Measurements from ENCODE around the gene SFTPD.

SFTPD gene

DNA sequence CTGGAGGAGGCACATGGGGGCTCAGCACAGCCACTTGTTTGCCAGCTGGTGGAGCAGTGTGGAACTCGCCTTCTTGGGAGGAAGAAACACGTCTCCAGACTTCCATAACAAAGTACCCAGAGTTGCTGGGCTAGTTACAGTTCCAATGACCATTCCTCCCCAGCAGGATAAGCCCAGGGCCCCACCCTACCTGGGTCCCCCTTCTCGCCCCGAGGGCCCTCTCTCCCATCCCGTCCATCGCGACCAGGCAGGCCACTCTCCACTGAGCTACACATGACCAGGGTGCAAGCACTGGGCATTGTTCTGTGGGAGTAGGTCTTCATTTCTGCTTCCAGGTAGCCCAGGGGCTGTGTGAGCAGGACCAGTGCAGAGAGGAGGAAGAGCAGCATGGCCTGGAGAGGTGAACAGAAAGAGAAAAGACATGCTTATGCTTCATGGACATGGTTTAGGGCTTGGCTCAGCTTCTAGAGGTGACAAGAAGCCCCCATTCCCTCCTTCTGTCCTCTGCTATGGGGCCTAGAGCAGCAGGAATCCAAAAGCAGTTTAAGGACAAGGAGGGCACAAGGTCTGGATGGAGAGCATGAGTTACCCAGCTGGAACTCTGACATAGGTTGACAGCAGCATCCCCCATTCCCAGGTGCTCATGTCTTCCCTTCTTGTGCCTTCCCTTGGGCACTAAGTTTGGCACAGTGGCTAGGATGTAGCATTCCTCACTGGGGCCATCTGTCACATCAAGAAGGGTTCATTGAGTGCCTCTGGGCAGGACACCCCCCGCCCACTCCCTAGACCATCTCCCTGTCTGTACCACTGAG lies 2.4 kb downstream of the SFTPD start:
- no peak overlapping the region for H3K4me3 ChIP-seq (ENCODE audit: low read depth, low read length)

- no peak overlapping the region for H3K4me3 ChIP-seq (ENCODE audit: low read depth, low read length)
Observed at GRCh38 chr10:79944428-79945395, 4.2 kb downstream of the SFTPD start.

DNA sequence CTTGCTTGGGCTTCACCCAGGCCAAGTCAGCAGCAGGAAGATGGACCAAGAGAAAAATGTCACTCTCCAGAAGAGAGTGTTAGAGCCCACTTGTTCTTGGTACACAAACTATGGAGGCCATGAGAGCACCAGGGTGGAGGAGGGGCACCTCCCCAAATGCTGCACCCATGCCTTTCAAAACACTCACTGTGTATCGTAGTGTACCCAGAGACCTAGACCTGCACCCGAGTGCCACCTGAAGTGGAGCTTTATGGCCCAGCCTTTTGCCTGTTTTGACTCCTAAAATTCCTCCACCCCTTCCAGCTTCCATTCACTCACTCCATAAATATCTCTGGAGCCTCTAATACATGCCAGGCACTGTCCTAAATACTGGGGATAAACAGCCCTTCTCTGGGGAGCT lies 5.0 kb downstream of the SFTPD start:
- H3K4me3 ChIP-seq (ENCODE audit: low read depth, low read length): no peak overlapping the region

DNA sequence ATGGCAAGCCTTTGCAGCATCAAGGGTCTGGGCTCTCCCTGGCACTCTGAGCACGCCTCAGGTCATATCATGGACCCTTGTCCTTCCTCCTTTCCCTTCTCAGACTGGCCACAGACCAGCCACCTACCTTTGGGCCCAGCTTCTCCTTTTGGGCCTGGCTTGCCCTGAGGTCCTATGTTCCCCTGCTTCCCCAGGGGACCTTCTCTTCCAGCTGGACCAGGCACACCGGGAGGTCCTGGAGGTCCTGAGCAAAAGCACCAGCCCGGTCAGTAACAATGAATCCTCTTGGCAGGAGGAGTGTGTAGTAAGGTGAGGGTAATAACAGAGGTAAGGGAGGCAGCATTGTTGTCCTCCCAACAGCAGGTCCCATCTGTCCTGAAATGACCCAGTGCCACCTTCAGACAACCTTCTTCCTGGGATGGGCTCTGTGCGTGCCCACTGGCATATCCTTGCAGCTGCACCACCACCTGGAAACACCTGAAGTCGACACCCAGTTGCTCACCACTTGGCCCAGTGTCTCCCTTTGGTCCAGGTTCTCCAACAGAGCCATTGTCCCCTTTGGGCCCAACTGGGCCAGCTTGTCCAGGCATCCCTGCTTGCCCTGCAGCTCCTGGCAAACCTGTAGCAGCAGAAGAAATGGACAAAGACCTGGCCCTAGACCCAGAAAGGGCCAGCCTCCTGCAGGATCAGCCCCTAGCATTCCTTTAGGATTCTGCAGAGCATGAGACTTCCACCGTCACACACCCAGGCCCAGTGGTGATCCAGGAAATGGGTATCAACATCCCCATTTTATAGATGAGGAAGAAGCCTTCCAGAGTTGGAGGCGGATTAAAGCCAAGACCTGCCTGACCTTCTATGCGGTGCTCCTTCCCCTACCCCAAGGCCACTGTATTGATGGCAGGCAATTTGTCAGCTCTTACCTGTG lies 6.4 kb downstream of the SFTPD start:
- no peak overlapping the region for H3K4me3 ChIP-seq (ENCODE audit: low read depth, low read length)

- no peak overlapping the region for H3K4me3 ChIP-seq (ENCODE audit: low read depth, low read length)
Observed at GRCh38 chr10:79941585-79942210, 7.2 kb downstream of the SFTPD start.

- no peak overlapping the region for H3K4me3 ChIP-seq (ENCODE audit: low read depth, low read length)
Observed at GRCh38 chr10:79941146-79941545, 7.8 kb downstream of the SFTPD start.

- no peak overlapping the region for H3K4me3 ChIP-seq (ENCODE audit: low read depth, low read length)
Observed at GRCh38 chr10:79940431-79940830, 8.5 kb downstream of the SFTPD start.

DNA sequence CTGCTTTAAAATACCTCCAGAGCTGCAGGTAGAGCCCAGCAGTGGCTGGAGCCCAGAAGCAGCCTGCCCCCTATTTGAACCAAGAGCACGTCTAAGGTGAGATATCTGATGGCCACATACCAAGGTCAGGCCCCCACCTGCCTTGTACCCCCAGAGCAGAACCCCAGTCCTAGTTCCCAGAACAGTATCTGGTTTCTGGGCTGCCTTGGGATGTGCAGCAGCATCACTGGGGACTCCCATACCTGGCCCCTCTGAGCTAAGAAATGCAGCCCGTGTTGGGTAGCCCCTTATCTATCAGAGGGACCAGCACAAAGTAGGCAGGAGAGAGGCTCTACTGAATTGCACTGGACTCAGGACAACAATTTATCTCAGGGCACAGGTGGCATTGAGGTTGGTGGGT lies 8.9 kb downstream of the SFTPD start:
- H3K4me3 ChIP-seq (ENCODE audit: low read depth, low read length): no peak overlapping the region

- no peak overlapping the region for H3K4me3 ChIP-seq (ENCODE audit: low read depth, low read length)
Observed at GRCh38 chr10:79938728-79939406, 10.0 kb downstream of the SFTPD start.

DNA sequence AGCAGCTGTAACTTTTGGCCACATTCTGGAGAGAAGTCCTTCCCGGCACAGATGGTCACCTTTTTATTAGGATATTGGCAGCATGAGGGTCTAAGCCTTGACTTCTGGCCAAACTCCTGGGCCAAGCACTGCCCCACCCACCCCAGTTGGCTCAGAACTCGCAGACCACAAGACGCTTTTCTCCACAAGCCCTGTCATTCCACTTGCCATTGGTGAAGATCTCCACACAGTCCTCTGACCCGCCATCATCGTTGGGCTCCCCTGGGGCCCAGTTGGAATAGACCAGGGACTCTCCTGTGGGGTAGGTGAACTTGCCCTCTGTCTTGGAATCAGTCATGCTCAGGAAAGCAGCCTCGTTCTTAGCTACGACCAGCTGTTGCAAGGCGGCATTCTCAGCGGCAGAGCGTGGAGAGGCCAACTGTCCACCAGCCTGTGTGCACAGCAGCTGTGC lies 11.2 kb downstream of the SFTPD start:
- no peak overlapping the region for H3K4me3 ChIP-seq (ENCODE audit: low read depth, low read length)

DNA sequence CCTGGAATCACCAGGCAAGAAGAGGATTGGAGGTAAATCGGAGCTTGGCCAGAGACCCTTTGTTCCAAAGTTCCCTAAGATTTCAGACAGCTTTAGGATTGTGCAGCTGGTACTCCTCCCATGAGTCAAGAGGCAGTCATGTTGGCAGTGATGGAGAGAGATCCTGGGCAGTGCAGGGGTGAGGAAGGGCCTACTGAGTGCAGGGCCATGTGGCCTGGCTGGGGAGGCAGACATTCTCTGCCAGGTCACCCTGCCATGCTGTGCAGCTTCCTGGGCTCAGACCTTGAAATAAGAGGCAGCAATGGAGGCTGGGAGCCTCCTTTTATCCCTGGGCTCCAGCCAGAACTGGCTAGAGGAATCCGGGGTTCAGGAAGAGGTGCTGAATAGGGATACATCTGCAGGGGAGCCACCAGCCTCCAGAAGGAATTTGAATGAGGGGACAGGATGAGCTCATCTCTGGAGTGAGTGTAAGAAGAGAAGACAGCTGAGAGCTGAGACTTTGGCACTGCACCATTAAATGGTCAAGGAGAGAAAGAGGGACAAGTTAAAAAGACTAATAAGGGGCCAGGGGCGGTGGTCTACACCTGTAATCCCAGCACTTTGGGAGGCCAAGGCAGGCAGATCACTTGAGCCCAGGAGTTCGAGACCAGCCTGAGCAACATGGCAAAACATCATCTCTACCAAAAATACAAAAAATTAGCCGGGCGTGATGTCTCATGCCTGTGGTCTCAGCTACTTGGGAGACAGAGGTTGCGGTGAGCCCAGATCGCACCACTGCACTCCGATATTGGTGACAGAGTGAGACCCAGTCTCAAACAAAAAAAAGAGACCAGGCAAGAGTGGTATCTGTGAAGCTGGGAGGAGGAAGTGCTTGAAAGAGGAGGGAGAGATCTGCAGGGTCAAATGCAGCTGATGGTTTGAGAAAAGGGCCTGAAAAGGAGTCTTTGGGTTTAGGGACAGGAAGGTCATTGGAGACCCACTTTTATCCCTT lies 12.0 kb downstream of the SFTPD start:
- H3K4me3 ChIP-seq (ENCODE audit: low read depth, low read length): no peak overlapping the region

DNA sequence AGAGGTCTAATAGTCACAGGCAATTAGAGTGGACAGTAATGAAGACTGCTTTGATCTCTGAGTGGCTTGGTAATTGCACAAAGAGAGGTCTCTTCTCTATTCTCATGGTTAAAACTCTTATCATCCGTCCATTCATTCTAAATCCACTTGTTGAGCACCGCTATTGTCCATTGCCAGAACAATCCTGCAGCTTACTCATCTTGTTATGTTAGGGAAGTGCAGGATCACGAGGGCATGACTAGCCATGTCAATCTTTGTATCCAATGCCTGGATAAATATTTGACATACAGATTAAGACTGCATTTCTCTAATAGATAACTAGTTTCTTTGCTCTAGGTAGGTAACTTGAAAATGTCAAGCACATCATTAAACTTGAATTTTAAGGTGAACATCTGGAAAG lies 14.9 kb downstream of the SFTPD start:
- H3K4me3 ChIP-seq (ENCODE audit: low read depth, low read length): no peak overlapping the region

DNA sequence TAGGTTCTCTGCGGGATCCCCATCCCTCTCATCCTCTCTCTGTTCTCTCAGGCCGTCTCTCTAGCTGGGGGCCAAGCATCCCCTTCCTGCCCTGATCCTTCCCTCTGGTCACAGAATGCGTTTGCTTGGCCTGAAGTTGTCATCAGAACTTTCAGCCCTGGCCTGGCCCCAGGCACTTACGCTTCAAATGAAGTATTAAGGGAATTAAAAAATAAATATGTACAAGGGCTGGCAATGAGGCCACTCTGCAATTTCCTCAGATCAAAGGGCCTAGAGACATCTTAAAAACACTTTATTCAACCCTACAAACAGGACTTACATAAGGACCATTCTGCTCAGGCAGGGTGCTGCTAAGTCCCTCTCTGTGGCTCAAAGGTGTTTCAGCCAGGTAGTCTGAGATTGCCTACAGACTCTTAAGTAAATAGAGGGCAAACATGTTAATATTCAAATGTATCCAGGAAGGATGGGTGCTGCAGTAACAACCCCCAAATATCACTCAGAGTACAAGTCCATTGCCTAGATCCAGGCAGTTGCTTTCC lies 16.0 kb downstream of the SFTPD start:
- no peak overlapping the region for H3K4me3 ChIP-seq (ENCODE audit: low read depth, low read length)

- no peak overlapping the region for H3K4me3 ChIP-seq (ENCODE audit: low read depth, low read length)
Observed at GRCh38 chr10:79932307-79932706, 16.6 kb downstream of the SFTPD start.

- H3K4me3 ChIP-seq (ENCODE audit: low read depth, low read length): no peak overlapping the region
Observed at GRCh38 chr10:79930751-79931150, 18.2 kb downstream of the SFTPD start.

- no peak overlapping the region for H3K4me3 ChIP-seq (ENCODE audit: low read depth, low read length)
Observed at GRCh38 chr10:79930267-79930666, 18.6 kb downstream of the SFTPD start.

GRCh38 chr10:79929409-79929904 lies 19.4 kb downstream of the SFTPD start:
- no peak overlapping the region for H3K4me3 ChIP-seq (ENCODE audit: low read depth, low read length)

- H3K4me3 ChIP-seq (ENCODE audit: low read depth, low read length): no peak overlapping the region
Observed at GRCh38 chr10:79928028-79928583, 20.8 kb downstream of the SFTPD start.

Measured in iPS-11a (cell line).